GM12878 (cell line): ENCODE results near the gene TREH. TPM values are rescaled to one million over a fixed set of nuclear protein-coding genes. Genes with fewer than 3 reads are reported as not detected.

Experiments used
- JUNB ChIP-seq: IDR thresholded peaks from 2 replicates; pipeline ENCODE4 v1.6.1; 2016; ENCODE audit warnings: antibody characterized with exemption, mild to moderate bottlenecking
- POLR2A ChIP-seq: IDR thresholded peaks from 2 replicates; pipeline ENCODE4 v1.6.1; 2011; ENCODE audit warnings: low read depth, mild to moderate bottlenecking, low read length
- RB1 ChIP-seq: fragments of 450-650 bp; formaldehyde crosslinking; IDR thresholded peaks from 2 replicates; pipeline ENCODE4 v1.6.1; 2017; ENCODE audit warnings: mild to moderate bottlenecking, borderline replicate concordance
- ZNF384 ChIP-seq: IDR thresholded peaks from 2 replicates; pipeline ENCODE4 v1.6.1; 2012; ENCODE audit warnings: low read depth, mild to moderate bottlenecking, low read length, improper control_type of control experiment, borderline replicate concordance
- polyA plus RNA-seq, 11 experiments: library from polyadenylated mRNA; depleted of rRNA in 4 of 11; unstranded in 6 of 11; stranded (reverse) in 5 of 11; fragments of >200 nt; fragmentation: Nextera tagmentation in 4 of 11; fragmentation: Illumina TruSeq in 1 of 11; extraction: Ambion mirVana in 4 of 11; extraction: Trizol in 1 of 11; gene quantifications; 1 replicate in 1 of 11; 2 replicates in 10 of 11; pipeline versions ENCODE4 v1.2.1 to v1.2.3, GENCODE V29; 2011 to 2016; ENCODE audit warnings: inconsistent platforms in 2 of 11, missing spikeins in 2 of 11, low read depth in 1 of 11
- total RNA-seq, 4 experiments: library from RNA; depleted of rRNA in 3 of 4; stranded (reverse); fragments of >200 nt in 3 of 4; fragmentation: Illumina TruSeq in 1 of 4; extraction: Trizol in 1 of 4; gene quantifications; 2 replicates each; pipeline versions ENCODE4 v1.2.1 to v1.2.3, GENCODE V29; 2013 to 2021
- TF ChIP-seq, protein P1 (sequence below): fragments of 450-650 bp; IDR thresholded peaks from 2 replicates; pipeline ENCODE4 v1.6.1; 2017; ENCODE audit warnings: mild to moderate bottlenecking, moderate library complexity
- TF ChIP-seq, protein P2 (sequence below): fragments of 450-650 bp; IDR thresholded peaks from 2 replicates; pipeline ENCODE4 v1.6.1; 2018; ENCODE audit warnings: mild to moderate bottlenecking, low read depth, moderate library complexity; ENCODE audit not compliant: partially characterized antibody
- TF ChIP-seq, protein P3 (sequence below): IDR thresholded peaks from 2 replicates; pipeline ENCODE4 v1.6.1; 2012; ENCODE audit warnings: low read length, inconsistent platforms
- TF ChIP-seq, protein P4 (sequence below): fragments of 450-650 bp; formaldehyde crosslinking; IDR thresholded peaks from 2 replicates; pipeline ENCODE4 v1.4.0; 2022; ENCODE audit warnings: mild to moderate bottlenecking, moderate library complexity

TREH gene
- total and polyA plus RNA-seq, 10 of the 15 experiments (the other 5 are each of a cell fraction or from before 2014, with no cell fraction given): not detected

DNA sequence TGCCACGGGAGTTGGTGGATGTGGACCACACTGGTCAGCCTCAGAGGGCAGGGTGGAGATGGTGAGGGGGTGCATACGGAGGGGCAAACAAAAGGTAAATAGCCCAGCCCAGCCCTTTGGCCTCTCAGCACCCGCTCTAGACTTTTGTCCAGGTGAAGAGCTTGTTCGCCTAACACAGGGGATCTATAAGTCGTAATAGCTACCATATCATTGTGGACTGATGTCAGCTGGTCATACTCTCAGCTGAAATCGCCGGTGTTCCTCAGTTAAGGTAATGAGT, 27.0 kb upstream of the TREH start (continued):
- TF ChIP-seq, protein P1, sequence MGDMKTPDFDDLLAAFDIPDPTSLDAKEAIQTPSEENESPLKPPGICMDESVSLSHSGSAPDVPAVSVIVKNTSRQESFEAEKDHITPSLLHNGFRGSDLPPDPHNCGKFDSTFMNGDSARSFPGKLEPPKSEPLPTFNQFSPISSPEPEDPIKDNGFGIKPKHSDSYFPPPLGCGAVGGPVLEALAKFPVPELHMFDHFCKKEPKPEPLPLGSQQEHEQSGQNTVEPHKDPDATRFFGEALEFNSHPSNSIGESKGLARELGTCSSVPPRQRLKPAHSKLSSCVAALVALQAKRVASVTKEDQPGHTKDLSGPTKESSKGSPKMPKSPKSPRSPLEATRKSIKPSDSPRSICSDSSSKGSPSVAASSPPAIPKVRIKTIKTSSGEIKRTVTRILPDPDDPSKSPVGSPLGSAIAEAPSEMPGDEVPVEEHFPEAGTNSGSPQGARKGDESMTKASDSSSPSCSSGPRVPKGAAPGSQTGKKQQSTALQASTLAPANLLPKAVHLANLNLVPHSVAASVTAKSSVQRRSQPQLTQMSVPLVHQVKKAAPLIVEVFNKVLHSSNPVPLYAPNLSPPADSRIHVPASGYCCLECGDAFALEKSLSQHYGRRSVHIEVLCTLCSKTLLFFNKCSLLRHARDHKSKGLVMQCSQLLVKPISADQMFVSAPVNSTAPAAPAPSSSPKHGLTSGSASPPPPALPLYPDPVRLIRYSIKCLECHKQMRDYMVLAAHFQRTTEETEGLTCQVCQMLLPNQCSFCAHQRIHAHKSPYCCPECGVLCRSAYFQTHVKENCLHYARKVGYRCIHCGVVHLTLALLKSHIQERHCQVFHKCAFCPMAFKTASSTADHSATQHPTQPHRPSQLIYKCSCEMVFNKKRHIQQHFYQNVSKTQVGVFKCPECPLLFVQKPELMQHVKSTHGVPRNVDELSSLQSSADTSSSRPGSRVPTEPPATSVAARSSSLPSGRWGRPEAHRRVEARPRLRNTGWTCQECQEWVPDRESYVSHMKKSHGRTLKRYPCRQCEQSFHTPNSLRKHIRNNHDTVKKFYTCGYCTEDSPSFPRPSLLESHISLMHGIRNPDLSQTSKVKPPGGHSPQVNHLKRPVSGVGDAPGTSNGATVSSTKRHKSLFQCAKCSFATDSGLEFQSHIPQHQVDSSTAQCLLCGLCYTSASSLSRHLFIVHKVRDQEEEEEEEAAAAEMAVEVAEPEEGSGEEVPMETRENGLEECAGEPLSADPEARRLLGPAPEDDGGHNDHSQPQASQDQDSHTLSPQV: no peak
- no peak for TF ChIP-seq ZNF384
- TF ChIP-seq, protein P2, sequence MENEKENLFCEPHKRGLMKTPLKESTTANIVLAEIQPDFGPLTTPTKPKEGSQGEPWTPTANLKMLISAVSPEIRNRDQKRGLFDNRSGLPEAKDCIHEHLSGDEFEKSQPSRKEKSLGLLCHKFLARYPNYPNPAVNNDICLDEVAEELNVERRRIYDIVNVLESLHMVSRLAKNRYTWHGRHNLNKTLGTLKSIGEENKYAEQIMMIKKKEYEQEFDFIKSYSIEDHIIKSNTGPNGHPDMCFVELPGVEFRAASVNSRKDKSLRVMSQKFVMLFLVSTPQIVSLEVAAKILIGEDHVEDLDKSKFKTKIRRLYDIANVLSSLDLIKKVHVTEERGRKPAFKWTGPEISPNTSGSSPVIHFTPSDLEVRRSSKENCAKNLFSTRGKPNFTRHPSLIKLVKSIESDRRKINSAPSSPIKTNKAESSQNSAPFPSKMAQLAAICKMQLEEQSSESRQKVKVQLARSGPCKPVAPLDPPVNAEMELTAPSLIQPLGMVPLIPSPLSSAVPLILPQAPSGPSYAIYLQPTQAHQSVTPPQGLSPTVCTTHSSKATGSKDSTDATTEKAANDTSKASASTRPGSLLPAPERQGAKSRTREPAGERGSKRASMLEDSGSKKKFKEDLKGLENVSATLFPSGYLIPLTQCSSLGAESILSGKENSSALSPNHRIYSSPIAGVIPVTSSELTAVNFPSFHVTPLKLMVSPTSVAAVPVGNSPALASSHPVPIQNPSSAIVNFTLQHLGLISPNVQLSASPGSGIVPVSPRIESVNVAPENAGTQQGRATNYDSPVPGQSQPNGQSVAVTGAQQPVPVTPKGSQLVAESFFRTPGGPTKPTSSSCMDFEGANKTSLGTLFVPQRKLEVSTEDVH: no peak
- TF ChIP-seq, protein P3, sequence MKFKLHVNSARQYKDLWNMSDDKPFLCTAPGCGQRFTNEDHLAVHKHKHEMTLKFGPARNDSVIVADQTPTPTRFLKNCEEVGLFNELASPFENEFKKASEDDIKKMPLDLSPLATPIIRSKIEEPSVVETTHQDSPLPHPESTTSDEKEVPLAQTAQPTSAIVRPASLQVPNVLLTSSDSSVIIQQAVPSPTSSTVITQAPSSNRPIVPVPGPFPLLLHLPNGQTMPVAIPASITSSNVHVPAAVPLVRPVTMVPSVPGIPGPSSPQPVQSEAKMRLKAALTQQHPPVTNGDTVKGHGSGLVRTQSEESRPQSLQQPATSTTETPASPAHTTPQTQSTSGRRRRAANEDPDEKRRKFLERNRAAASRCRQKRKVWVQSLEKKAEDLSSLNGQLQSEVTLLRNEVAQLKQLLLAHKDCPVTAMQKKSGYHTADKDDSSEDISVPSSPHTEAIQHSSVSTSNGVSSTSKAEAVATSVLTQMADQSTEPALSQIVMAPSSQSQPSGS: no peak
- TF ChIP-seq, protein P4, sequence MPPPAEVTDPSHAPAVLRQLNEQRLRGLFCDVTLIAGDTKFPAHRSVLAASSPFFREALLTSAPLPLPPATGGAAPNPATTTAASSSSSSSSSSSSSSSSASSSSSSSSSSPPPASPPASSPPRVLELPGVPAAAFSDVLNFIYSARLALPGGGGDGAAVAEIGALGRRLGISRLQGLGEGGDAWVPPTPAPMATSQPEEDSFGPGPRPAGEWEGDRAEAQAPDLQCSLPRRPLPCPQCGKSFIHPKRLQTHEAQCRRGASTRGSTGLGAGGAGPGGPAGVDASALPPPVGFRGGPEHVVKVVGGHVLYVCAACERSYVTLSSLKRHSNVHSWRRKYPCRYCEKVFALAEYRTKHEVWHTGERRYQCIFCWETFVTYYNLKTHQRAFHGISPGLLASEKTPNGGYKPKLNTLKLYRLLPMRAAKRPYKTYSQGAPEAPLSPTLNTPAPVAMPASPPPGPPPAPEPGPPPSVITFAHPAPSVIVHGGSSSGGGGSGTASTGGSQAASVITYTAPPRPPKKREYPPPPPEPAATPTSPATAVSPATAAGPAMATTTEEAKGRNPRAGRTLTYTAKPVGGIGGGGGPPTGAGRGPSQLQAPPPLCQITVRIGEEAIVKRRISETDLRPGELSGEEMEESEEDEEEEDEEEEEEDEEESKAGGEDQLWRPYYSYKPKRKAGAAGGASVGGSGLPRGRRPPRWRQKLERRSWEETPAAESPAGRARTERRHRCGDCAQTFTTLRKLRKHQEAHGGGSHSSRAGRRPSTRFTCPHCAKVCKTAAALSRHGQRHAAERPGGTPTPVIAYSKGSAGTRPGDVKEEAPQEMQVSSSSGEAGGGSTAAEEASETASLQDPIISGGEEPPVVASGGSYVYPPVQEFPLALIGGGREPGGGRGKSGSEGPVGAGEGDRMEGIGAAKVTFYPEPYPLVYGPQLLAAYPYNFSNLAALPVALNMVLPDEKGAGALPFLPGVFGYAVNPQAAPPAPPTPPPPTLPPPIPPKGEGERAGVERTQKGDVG (CRISPR knock-in tag): no peak
- TF ChIP-seq POLR2A: no peak
- TF ChIP-seq RB1: no peak
- no peak for TF ChIP-seq JUNB
